Prostate gland (tissue), 2 donors: ENCODE measurements around the gene MYL9. TPM values are rescaled to one million over a fixed set of nuclear protein-coding genes. Genes with fewer than 3 reads are reported as not detected.
A peak's percentile ranks its signal among the peaks of the same experiment; 100 is the strongest.

Experiments
- DNase-seq: peaks from one replicate; pipeline ENCODE4 v3.0.0-alpha.2; 2019; ENCODE audit warnings: low spot score
- H3K27ac ChIP-seq, 2 donors: fragments of 200-600 bp; sonication (generic); 2 replicates each; pipeline ENCODE4 v1.5.1; 2017 to 2019
- H3K27me3 ChIP-seq: fragments of 200-600 bp; sonication (generic); replicated peaks from 2 replicates; pipeline ENCODE4 v1.5.1; 2019; ENCODE audit not compliant: insufficient read depth
- H3K36me3 ChIP-seq, 2 donors: fragments of 200-600 bp; sonication (generic); 1 replicate in 1 of 2; 2 replicates in 1 of 2; pipeline versions ENCODE4 v1.5.1 to v1.8.1; 2017 to 2019
- H3K4me1 ChIP-seq: fragments of 200-600 bp; sonication (generic); replicated peaks from 2 replicates; pipeline ENCODE4 v1.5.1; 2019
- H3K4me3 ChIP-seq, 2 donors: fragments of 200-600 bp; sonication (generic); 2 replicates each; pipeline ENCODE4 v1.5.1; 2017 to 2019
- H3K9me3 ChIP-seq: fragments of 200-600 bp; sonication (generic); 2 replicates; pipeline ENCODE4 v1.5.1; 2017
- CTCF ChIP-seq, 4 experiments: fragments of 200-600 bp in 2 of 4; fragments of 450-650 bp in 2 of 4; sonication (generic) in 2 of 4; IDR thresholded peaks; 1 replicate in 3 of 4; 2 replicates in 1 of 4; pipeline ENCODE4 v1.5.1; 2016 to 2019; ENCODE audit warnings: antibody characterized with exemption in 4 of 4, mild to moderate bottlenecking in 2 of 4, moderate library complexity in 2 of 4
- POLR2A ChIP-seq: fragments of 450-650 bp; IDR thresholded peaks from one replicate; pipeline ENCODE4 v1.6.1; 2016; ENCODE audit warnings: antibody characterized with exemption, mild to moderate bottlenecking
- POLR2AphosphoS5 ChIP-seq: sonication (generic); formaldehyde crosslinking; IDR thresholded peaks from one replicate; pipeline ENCODE4 v1.6.1; 2017; ENCODE audit warnings: antibody characterized with exemption
- WGBS: methylation state at CpG from one replicate; pipeline ENCODE4 v1.1.5; 2018; 5-methylcytosine and 5-hydroxymethylcytosine counted together
- intact Hi-C: fragments of 100-400 bp; cut with DNase I; formaldehyde crosslinking; loops from one replicate; pipeline ENCODE4 v1.14.2; 2022
- total RNA-seq, 2 donors: library from RNA; depleted of rRNA; stranded (reverse); fragments of >200 nt; gene quantifications; one replicate each; pipeline ENCODE4 v1.1.0, GENCODE V29; 2016

MYL9 gene
- total RNA-seq, 2 donors from 2014 or later = 335 to 560 TPM

- DNase-seq = no peak
- no peaks in the 10 kb centered on the region for H3K27me3 ChIP-seq
- no peak overlapping the region for H3K4me3 ChIP-seq
- WGBS = 76% methylated on average over 3 of the region's 3 CpGs
- H3K4me1 ChIP-seq = no peaks in the 10 kb centered on the region
- H3K36me3 ChIP-seq = no peaks in the 10 kb centered on the region
- TF ChIP-seq CTCF (IDR thresholded peaks at IDR 0.05) = no peak
- no peak for TF ChIP-seq POLR2A
- TF ChIP-seq POLR2AphosphoS5 = no peak
- intact Hi-C loops = no loop called here
- no peak overlapping the region for H3K27ac ChIP-seq
- H3K9me3 ChIP-seq = no peaks in the 10 kb centered on the region
Observed at GRCh38 chr20:36587388-36588070, 46.2 kb downstream of the MYL9 start.

- no peak for DNase-seq
- Histone ChIP-seq H3K4me1 (no peaks in the 10 kb centered on the region), H3K27ac (no peak overlapping the region), H3K4me3 (no peak overlapping the region), H3K27me3 (no peaks in the 10 kb centered on the region), H3K36me3 (no peaks in the 10 kb centered on the region), H3K9me3 (no peaks in the 10 kb centered on the region)
- WGBS = 76% methylated on average over 5 of the region's 5 CpGs
- intact Hi-C loops = loop anchor here (5.0 kb wide), 1 partner anchor 34 kb away; no protein-coding TSS in a partner anchor
- TF ChIP-seq POLR2AphosphoS5 (no peak), POLR2A (no peak), CTCF (IDR thresholded peaks at IDR 0.05) (no peak)
Observed at GRCh38 chr20:36591281-36591680, 50.0 kb downstream of the MYL9 start.

GRCh38 chr20:36591854-36592641, 50.7 kb downstream of the MYL9 start:
- Histone ChIP-seq H3K27ac (no peak overlapping the region), H3K4me3 (no peak overlapping the region), H3K36me3 (no peaks in the 10 kb centered on the region), H3K27me3 (no peaks in the 10 kb centered on the region), H3K4me1 (no peaks in the 10 kb centered on the region), H3K9me3 (no peaks in the 10 kb centered on the region)
- WGBS = 71% methylated on average over 9 of the region's 9 CpGs
- peak; percentile 27 for DNase-seq
- TF ChIP-seq POLR2AphosphoS5 = no peak
- TF ChIP-seq POLR2A = no peak
- peak in 3 of 4 experiments; percentile 32 to 44 (median 32) for TF ChIP-seq CTCF (IDR thresholded peaks at IDR 0.05)
- intact Hi-C loops = loop anchor here (5.0 kb wide), 1 partner anchor 35 kb away; no protein-coding TSS in a partner anchor

- Histone ChIP-seq H3K27me3 (no peaks in the 10 kb centered on the region), H3K4me3 (no peak overlapping the region), H3K27ac (no peak overlapping the region), H3K36me3 (no peaks in the 10 kb centered on the region), H3K4me1 (no peaks in the 10 kb centered on the region), H3K9me3 (no peaks in the 10 kb centered on the region)
- no peak for DNase-seq
- no peak for TF ChIP-seq POLR2AphosphoS5
- TF ChIP-seq POLR2A = no peak
- no peak for TF ChIP-seq CTCF (IDR thresholded peaks at IDR 0.05)
- WGBS = 88% methylated on average over 5 of the region's 5 CpGs
- intact Hi-C loops = loop anchor here (5.0 kb wide), 1 partner anchor 36 kb away; no protein-coding TSS in a partner anchor
Observed at GRCh38 chr20:36593347-36593929, 52.1 kb downstream of the MYL9 start.
